Fibroblast of lung (primary cell): ENCODE measurements around the gene DLGAP1. TPM values are rescaled to one million over a fixed set of nuclear protein-coding genes. Genes with fewer than 3 reads are reported as not detected.
"Not testable (repeated sequence)": the region's sequence is repeated elsewhere in the genome, so short reads cannot be mapped to it uniquely, and the experiment has no call there.

Source experiments
- DNase-seq, 2 donors: peaks; one replicate each; pipeline versions ENCODE4 v3.0.0 to v3.0.0-alpha.2; 2010; ENCODE audit warnings: low read depth in 2 of 2
- H2AFZ ChIP-seq: 2 replicates; pipeline ENCODE4 v1.5.1; 2012; ENCODE audit warnings: low read length, control low read depth, inconsistent platforms
- H3K27ac ChIP-seq: 2 replicates; pipeline ENCODE4 v1.5.1; 2011; ENCODE audit warnings: low read length, control low read depth; ENCODE audit not compliant: insufficient read depth
- H3K27me3 ChIP-seq: 2 replicates; pipeline ENCODE4 v1.5.1; 2011; ENCODE audit warnings: mild to moderate bottlenecking, low read length; ENCODE audit not compliant: control insufficient read depth, insufficient read depth
- H3K36me3 ChIP-seq: 2 replicates; pipeline ENCODE4 v1.5.1; 2011; ENCODE audit warnings: low read length; ENCODE audit not compliant: control insufficient read depth, insufficient read depth
- H3K4me1 ChIP-seq: 2 replicates; pipeline ENCODE4 v1.5.1; 2011; ENCODE audit warnings: low read length; ENCODE audit not compliant: control insufficient read depth, insufficient read depth; ENCODE audit errors: extremely low read depth
- H3K4me2 ChIP-seq: 2 replicates; pipeline ENCODE4 v1.5.1; 2011; ENCODE audit warnings: low read length, control low read depth; ENCODE audit not compliant: insufficient read depth; ENCODE audit errors: extremely low read depth
- H3K4me3 ChIP-seq, 4 experiments: fragments of 200-600 bp in 1 of 4; sonication (generic) in 1 of 4; replicated peaks in 1 of 4; 2 replicates each; pipeline ENCODE4 v1.5.1; 2011 to 2016; ENCODE audit warnings: low read length in 4 of 4, low read depth in 3 of 4, mild to moderate bottlenecking in 3 of 4, control low read depth in 2 of 4, inconsistent platforms in 1 of 4, mixed read lengths in 1 of 4; ENCODE audit not compliant: insufficient read depth in 1 of 4; ENCODE audit errors: control extremely low read depth in 1 of 4
- H3K79me2 ChIP-seq: 2 replicates; pipeline ENCODE4 v1.5.1; 2012; ENCODE audit warnings: mild to moderate bottlenecking, low read length, inconsistent platforms; ENCODE audit not compliant: control insufficient read depth, insufficient read depth
- H3K9ac ChIP-seq: 2 replicates; pipeline ENCODE4 v1.5.1; 2011; ENCODE audit warnings: mild to moderate bottlenecking, low read length, control low read depth; ENCODE audit not compliant: insufficient read depth
- H3K9me3 ChIP-seq: 2 replicates; pipeline ENCODE4 v1.5.1; 2012; ENCODE audit warnings: low read depth, low read length; ENCODE audit not compliant: control insufficient read depth, insufficient read depth
- H4K20me1 ChIP-seq: 2 replicates; pipeline ENCODE4 v1.5.1; 2011; ENCODE audit warnings: low read length; ENCODE audit not compliant: control insufficient read depth, insufficient read depth; ENCODE audit errors: extremely low read depth
- CTCF ChIP-seq, 2 donors: IDR thresholded peaks in 1 of 2; conservative IDR thresholded peaks in 1 of 2; 1 replicate in 1 of 2; 2 replicates in 1 of 2; pipeline ENCODE4 v1.5.1; 2011 to 2012; ENCODE audit warnings: low read length in 2 of 2, control low read depth in 1 of 2, inconsistent platforms in 1 of 2, low read depth in 1 of 2, mild to moderate bottlenecking in 1 of 2
- EZH2 ChIP-seq: IDR thresholded peaks from 2 replicates; pipeline ENCODE4 v1.5.1; 2012; ENCODE audit warnings: low read length, control low read depth, mild to moderate bottlenecking; ENCODE audit errors: missing control alignments
- polyA plus RNA-seq, 2 donors: library from polyadenylated mRNA; depleted of rRNA in 1 of 2; stranded (reverse) in 1 of 2; unstranded in 1 of 2; fragments of >200 nt; gene quantifications; 2 replicates each; pipeline ENCODE4 v1.2.1, GENCODE V29; 2011 to 2012; ENCODE audit warnings: missing spikeins in 1 of 2
- total RNA-seq: library from RNA; depleted of rRNA; stranded (reverse); fragments of >200 nt; gene quantifications from 2 replicates; pipeline ENCODE4 v1.2.1, GENCODE V29; 2014

DLGAP1 gene
- total and polyA plus RNA-seq, 2 donors (not counting 1 experiment from before 2014, with no cell fraction given), result 0.16 to 0.17 TPM

GRCh38 chr18:3706279-3707097 is 748.6 kb downstream of the DLGAP1 start:
- peaks cover 2% of the 10 kb centered on the region for H3K4me1 ChIP-seq
- H3K27me3 ChIP-seq, result no peaks in the 10 kb centered on the region
- TF ChIP-seq EZH2, result no peak
- no peak for TF ChIP-seq CTCF (conservative IDR thresholded peaks at IDR 0.05 in 1 of 2, IDR thresholded peaks at IDR 0.05 in 1 of 2; ENCODE audit: low read depth in 1 of 2, low read length in 2 of 2)
- H3K79me2 ChIP-seq, result no peaks in the 10 kb centered on the region
- no peak overlapping the region for H3K9ac ChIP-seq
- H4K20me1 ChIP-seq, result no peaks in the 10 kb centered on the region
- no peak overlapping the region for H3K4me3 ChIP-seq
- peak in 1 of 2 donors; percentile 79 for DNase-seq
- no peaks in the 10 kb centered on the region for H3K9me3 ChIP-seq
- no peak overlapping the region for H3K27ac ChIP-seq
- H2AFZ ChIP-seq, result no peak overlapping the region
- no peak overlapping the region for H3K4me2 ChIP-seq
- H3K36me3 ChIP-seq, result no peaks in the 10 kb centered on the region

DNA sequence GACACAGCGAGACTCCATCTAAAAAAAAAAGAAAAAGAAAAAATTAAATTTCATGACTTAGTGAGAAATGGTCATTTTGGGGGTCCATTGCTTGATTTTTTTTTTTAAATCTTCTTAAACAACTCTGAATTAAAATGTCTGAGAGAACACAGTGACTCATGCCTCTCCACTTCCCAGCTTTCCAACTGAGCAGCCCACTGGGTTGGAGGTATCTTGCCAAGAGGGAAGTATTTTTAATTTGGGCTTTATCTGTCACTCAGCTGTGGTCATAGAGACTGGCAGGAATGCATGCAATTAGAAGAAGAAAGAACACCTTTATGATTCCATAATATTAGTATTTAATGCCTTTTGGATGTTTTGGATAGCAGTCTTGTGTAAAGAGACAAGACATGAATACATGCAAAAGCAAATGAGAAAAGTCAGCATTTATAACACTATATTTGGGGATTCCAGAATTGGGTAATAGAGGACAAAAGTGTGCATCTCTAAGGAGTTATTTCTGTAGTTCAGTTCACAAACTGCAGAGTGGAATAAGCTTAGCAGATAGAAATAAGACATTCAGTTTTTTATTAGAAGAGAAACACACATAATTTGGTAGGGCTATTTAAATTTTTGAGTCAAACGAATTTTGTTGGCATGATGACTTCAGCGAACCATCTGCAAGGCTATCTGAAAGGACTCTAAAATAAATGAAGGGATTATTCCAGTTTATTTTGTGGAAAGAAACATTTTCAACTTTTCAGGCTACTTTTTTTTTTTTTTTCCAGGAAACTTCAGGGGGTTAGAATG is 750.4 kb downstream of the DLGAP1 start:
- H3K27ac ChIP-seq, result no peak overlapping the region
- no peaks in the 10 kb centered on the region for H3K36me3 ChIP-seq
- DNase-seq, result peak in 1 of 2 donors; percentile 59
- TF ChIP-seq EZH2, result no peak
- no peak for TF ChIP-seq CTCF (conservative IDR thresholded peaks at IDR 0.05 in 1 of 2, IDR thresholded peaks at IDR 0.05 in 1 of 2; ENCODE audit: low read depth in 1 of 2, low read length in 2 of 2)
- no peak overlapping the region for H3K9ac ChIP-seq
- H3K27me3 ChIP-seq, result no peaks in the 10 kb centered on the region
- no peaks in the 10 kb centered on the region for H4K20me1 ChIP-seq
- no peak overlapping the region for H2AFZ ChIP-seq
- H3K4me2 ChIP-seq, result no peak overlapping the region
- H3K79me2 ChIP-seq, result no peaks in the 10 kb centered on the region
- H3K9me3 ChIP-seq, result no peaks in the 10 kb centered on the region
- no peak overlapping the region for H3K4me3 ChIP-seq
- peaks cover 2% of the 10 kb centered on the region for H3K4me1 ChIP-seq

DNA sequence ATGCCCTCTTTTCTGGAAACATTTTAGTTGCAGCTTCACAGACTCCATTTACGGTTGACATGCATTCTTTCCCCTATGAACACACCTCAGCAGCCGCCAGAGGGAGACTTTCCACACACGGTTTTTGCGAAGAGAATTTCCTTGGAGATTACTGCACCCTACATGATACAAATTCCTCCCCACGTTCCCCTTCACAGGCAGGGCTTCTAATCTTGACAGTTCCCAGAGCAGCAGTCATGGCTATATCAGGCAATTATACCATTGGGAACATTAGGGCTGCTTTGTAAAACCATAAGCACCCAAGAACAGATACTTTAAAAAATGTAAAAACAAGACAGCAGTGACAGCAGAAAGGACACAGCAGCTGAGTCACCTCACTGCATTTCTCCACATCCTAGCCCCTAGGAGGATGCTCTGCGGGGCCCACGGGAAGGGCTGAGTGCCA is 751.4 kb downstream of the DLGAP1 start:
- Histone ChIP-seq H3K27me3 (no peaks in the 10 kb centered on the region), H3K27ac (no peak overlapping the region), H3K4me3 (peak overlapping the region in 1 of 4 experiments; percentile 22), H3K9me3 (no peaks in the 10 kb centered on the region), H2AFZ (peak overlapping the region; percentile 82), H3K79me2 (no peaks in the 10 kb centered on the region), H3K4me2 (peak overlapping the region; percentile 78), H3K36me3 (no peaks in the 10 kb centered on the region), H3K9ac (peak overlapping the region; percentile 7), H4K20me1 (no peaks in the 10 kb centered on the region), H3K4me1 (peaks cover 2% of the 10 kb centered on the region)
- peak; percentile 84 to 88 for TF ChIP-seq CTCF (conservative IDR thresholded peaks at IDR 0.05 in 1 of 2, IDR thresholded peaks at IDR 0.05 in 1 of 2; ENCODE audit: low read depth in 1 of 2, low read length in 2 of 2)
- no peak for TF ChIP-seq EZH2
- peak; percentile 64 to 79 for DNase-seq

DNA sequence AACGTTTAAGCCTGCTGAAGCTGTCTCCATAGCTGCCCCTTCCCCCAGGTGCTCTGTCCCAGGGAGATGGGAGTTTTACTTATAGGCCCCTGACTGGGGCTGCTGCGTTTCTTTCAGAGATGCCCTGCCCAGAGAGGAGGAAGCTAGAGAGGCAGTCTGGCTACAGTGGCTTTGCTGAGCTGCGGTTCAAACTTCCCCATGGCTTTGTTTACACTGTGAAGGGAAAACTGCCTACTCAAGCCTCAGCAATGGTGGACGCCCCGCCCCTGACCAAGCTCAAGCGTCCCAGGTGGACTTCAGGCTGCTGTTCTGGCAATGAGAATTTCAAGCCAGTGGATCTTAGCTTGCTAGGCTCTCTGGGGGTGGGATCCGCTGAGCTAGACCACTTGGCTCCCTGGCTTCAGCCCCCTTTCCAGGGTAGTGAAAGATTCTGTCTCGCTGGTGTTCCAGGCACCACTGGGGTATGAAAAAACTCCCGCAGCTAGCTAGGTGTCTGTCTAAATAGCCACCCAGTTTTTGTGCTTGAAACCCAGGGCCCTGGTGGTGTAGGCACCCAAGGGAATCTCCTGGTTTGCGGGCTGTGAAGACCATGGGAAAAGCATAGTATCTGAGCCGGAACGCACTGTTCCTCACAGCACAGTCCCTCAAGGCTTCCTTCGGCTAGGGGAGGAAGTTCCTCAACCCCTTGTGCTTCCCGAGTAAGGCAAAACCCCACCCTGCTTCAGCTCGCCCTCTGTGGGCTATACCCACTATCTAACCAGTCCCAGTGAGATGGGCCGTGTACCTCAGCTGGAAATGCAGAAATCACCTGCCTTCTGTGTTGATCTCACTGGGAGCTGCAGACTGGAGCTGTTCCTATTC is 755.2 kb downstream of the DLGAP1 start:
- not testable (repeated sequence) for DNase-seq, H3K79me2 ChIP-seq, H3K4me2 ChIP-seq, H3K27ac ChIP-seq, H4K20me1 ChIP-seq, H3K9ac ChIP-seq, H2AFZ ChIP-seq, H3K36me3 ChIP-seq, H3K4me3 ChIP-seq, H3K27me3 ChIP-seq, H3K4me1 ChIP-seq, H3K9me3 ChIP-seq
